KMS-11 (cell line): ENCODE measurements around the gene SUOX.

ENCODE experiments used
- H2AFZ ChIP-seq: fragments of 200-600 bp; sonication (generic); 2 replicates; pipeline ENCODE4 v1.6.1; 2016; ENCODE audit warnings: antibody characterized with exemption, mixed run types, low read depth
- H3K27ac ChIP-seq: fragments of 200-600 bp; sonication (generic); 2 replicates; pipeline ENCODE4 v1.6.1; 2016; ENCODE audit warnings: mild to moderate bottlenecking, mixed run types
- H3K27me3 ChIP-seq: fragments of 200-600 bp; sonication (generic); 2 replicates; pipeline ENCODE4 v1.6.1; 2017; ENCODE audit warnings: mild to moderate bottlenecking, low read depth, mixed run types, moderate library complexity; ENCODE audit not compliant: insufficient read depth
- H3K36me3 ChIP-seq: fragments of 200-600 bp; sonication (generic); 2 replicates; pipeline ENCODE4 v1.6.1; 2017; ENCODE audit warnings: mild to moderate bottlenecking, mixed run types; ENCODE audit not compliant: insufficient read depth
- H3K4me1 ChIP-seq: fragments of 200-600 bp; sonication (generic); 2 replicates; pipeline ENCODE4 v1.6.1; 2016; ENCODE audit warnings: mild to moderate bottlenecking, low read depth, mixed run types; ENCODE audit not compliant: poor library complexity, severe bottlenecking
- H3K4me2 ChIP-seq: fragments of 200-600 bp; sonication (generic); 2 replicates; pipeline ENCODE4 v1.7.0; 2016; ENCODE audit warnings: mild to moderate bottlenecking, mixed run types
- H3K4me3 ChIP-seq: fragments of 200-600 bp; sonication (generic); IDR thresholded peaks from 2 replicates; pipeline ENCODE4 v1.6.1; 2017; ENCODE audit warnings: low read depth, low read length, mixed read lengths; ENCODE audit not compliant: insufficient read depth
- H3K79me2 ChIP-seq: fragments of 200-600 bp; sonication (generic); 2 replicates; pipeline ENCODE4 v1.6.1; 2016; ENCODE audit warnings: low read depth, mixed run types; ENCODE audit not compliant: insufficient read depth
- H3K9ac ChIP-seq: fragments of 200-600 bp; sonication (generic); 2 replicates; pipeline ENCODE4 v1.6.1; 2016; ENCODE audit warnings: mild to moderate bottlenecking, mixed run types
- H4K20me1 ChIP-seq: fragments of 200-600 bp; sonication (generic); 2 replicates; pipeline ENCODE4 v1.6.1; 2016; ENCODE audit warnings: mild to moderate bottlenecking, mixed run types; ENCODE audit not compliant: insufficient read depth
- CTCF ChIP-seq: fragments of 200-600 bp; sonication (generic); conservative IDR thresholded peaks from 2 replicates; pipeline ENCODE4 v1.6.1; 2017; ENCODE audit warnings: low read depth, mild to moderate bottlenecking, antibody characterized with exemption, low read length, moderate library complexity, mixed read lengths

The SUOX gene

GRCh38 chr12:56004211-56004610 lies 7.1 kb downstream of the SUOX start:
- Histone ChIP-seq H3K36me3 (no peaks in the 10 kb centered on the region), H2AFZ (no peak overlapping the region), H3K4me2 (no peak overlapping the region), H3K27ac (no peak overlapping the region), H3K27me3 (no peaks in the 10 kb centered on the region), H3K9ac (no peak overlapping the region), H4K20me1 (no peaks in the 10 kb centered on the region), H3K79me2 (no peaks in the 10 kb centered on the region), H3K4me1 (peaks cover 10% of the 10 kb centered on the region), H3K4me3 (no peak overlapping the region)
- TF ChIP-seq CTCF, result no peak

- Histone ChIP-seq H3K27ac (no peak overlapping the region), H3K36me3 (no peaks in the 10 kb centered on the region), H3K4me3 (peak overlapping the region; percentile 68), H4K20me1 (no peaks in the 10 kb centered on the region), H3K9ac (peak overlapping the region; percentile 39), H2AFZ (peak overlapping the region; percentile 94), H3K27me3 (no peaks in the 10 kb centered on the region), H3K4me2 (peak overlapping the region; percentile 87), H3K4me1 (peaks cover 10% of the 10 kb centered on the region), H3K79me2 (no peaks in the 10 kb centered on the region)
- TF ChIP-seq CTCF, result no peak
Measured at GRCh38 chr12:56007564-56008559, 10.8 kb downstream of the SUOX start.

- Histone ChIP-seq H3K36me3 (no peaks in the 10 kb centered on the region), H3K4me2 (no peak overlapping the region), H3K9ac (no peak overlapping the region), H3K27ac (no peak overlapping the region), H3K4me3 (no peak overlapping the region), H3K4me1 (peaks cover 10% of the 10 kb centered on the region), H4K20me1 (no peaks in the 10 kb centered on the region), H2AFZ (no peak overlapping the region), H3K27me3 (no peaks in the 10 kb centered on the region), H3K79me2 (no peaks in the 10 kb centered on the region)
- no peak for TF ChIP-seq CTCF
Measured at GRCh38 chr12:56010111-56010570, 13.1 kb downstream of the SUOX start.

GRCh38 chr12:56011509-56012090 lies 14.5 kb downstream of the SUOX start:
- Histone ChIP-seq H3K79me2 (no peaks in the 10 kb centered on the region), H3K4me1 (peaks cover 10% of the 10 kb centered on the region), H3K4me2 (no peak overlapping the region), H3K4me3 (no peak overlapping the region), H3K9ac (no peak overlapping the region), H4K20me1 (no peaks in the 10 kb centered on the region), H3K27me3 (no peaks in the 10 kb centered on the region), H3K27ac (no peak overlapping the region), H2AFZ (no peak overlapping the region), H3K36me3 (no peaks in the 10 kb centered on the region)
- no peak for TF ChIP-seq CTCF
